Fibroblast of lung (primary cell): ENCODE data around the gene INSIG1.

ENCODE experiments used
- CTCF ChIP-seq, 2 donors: IDR thresholded peaks in 1 of 2; conservative IDR thresholded peaks in 1 of 2; 1 replicate in 1 of 2; 2 replicates in 1 of 2; pipeline ENCODE4 v1.5.1; 2011 to 2012; ENCODE audit warnings: low read length in 2 of 2, control low read depth in 1 of 2, inconsistent platforms in 1 of 2, low read depth in 1 of 2, mild to moderate bottlenecking in 1 of 2
- EZH2 ChIP-seq: IDR thresholded peaks from 2 replicates; pipeline ENCODE4 v1.5.1; 2012; ENCODE audit warnings: low read length, control low read depth, mild to moderate bottlenecking; ENCODE audit errors: missing control alignments

GRCh38 chr7:155327590-155328320 is 30.1 kb downstream of the INSIG1 start:
- TF ChIP-seq CTCF (conservative IDR thresholded peaks at IDR 0.05 in 1 of 2, IDR thresholded peaks at IDR 0.05 in 1 of 2; ENCODE audit: low read depth in 1 of 2, low read length in 2 of 2) (no peak), EZH2 (no peak)
